GM19193 (cell line): ENCODE results near the gene GPX4.

Source experiments
- POLR2A ChIP-seq: IDR thresholded peaks from 4 replicates; pipeline ENCODE4 v1.6.1; 2011; ENCODE audit not compliant: insufficient read depth, insufficient read length; ENCODE audit errors: extremely low read depth

GPX4 gene

GRCh38 chr19:1103708-1104310 is at the start of gene GPX4:
GPX4 (plus strand) TSS chr19:1103994; CDS start chr19:1104044, 50 bp downstream.
- peak; percentile 99 for TF ChIP-seq POLR2A

- TF ChIP-seq POLR2A = no peak
Measured at GRCh38 chr19:1054102-1055027, 49.4 kb upstream of the GPX4 start.

GRCh38 chr19:1055028-1055425 is 48.8 kb upstream of the GPX4 start:
- TF ChIP-seq POLR2A = no peak

- TF ChIP-seq POLR2A = no peak
Measured at GRCh38 chr19:1055886-1056620, 47.7 kb upstream of the GPX4 start.

GRCh38 chr19:1057176-1057855 is 46.5 kb upstream of the GPX4 start:
- no peak for TF ChIP-seq POLR2A

GRCh38 chr19:1058112-1058511 is 45.7 kb upstream of the GPX4 start:
- TF ChIP-seq POLR2A = no peak

GRCh38 chr19:1060689-1061088 is 43.1 kb upstream of the GPX4 start:
- no peak for TF ChIP-seq POLR2A

- no peak for TF ChIP-seq POLR2A
Measured at GRCh38 chr19:1061987-1062386, 41.8 kb upstream of the GPX4 start.

GRCh38 chr19:1062387-1063029 is 41.3 kb upstream of the GPX4 start:
- TF ChIP-seq POLR2A = no peak

GRCh38 chr19:1063030-1063908 is 40.5 kb upstream of the GPX4 start:
- no peak for TF ChIP-seq POLR2A

- no peak for TF ChIP-seq POLR2A
Measured at GRCh38 chr19:1063909-1064660, 39.7 kb upstream of the GPX4 start.

- TF ChIP-seq POLR2A = no peak
Measured at GRCh38 chr19:1064661-1065605, 38.9 kb upstream of the GPX4 start.
